Panc1 (cell line): ENCODE data around the gene POMGNT1. TPM values are rescaled to one million over a fixed set of nuclear protein-coding genes. Genes with fewer than 3 reads are reported as not detected.

Experiments
- ATAC-seq: fragments of 200-7000 bp; cut with Tn5 transposase; 2 replicates; pipeline ENCODE4 v1.9.1; 2020; ENCODE audit warnings: mild to moderate bottlenecking, moderate library complexity
- BruUV-seq: library from RNA; stranded (reverse); fragments of 400-500 nt; replicated peaks from 2 replicates; lab custom pipeline; 2021; lab: Mats Ljungman, UMichigan
- CTCF ChIA-PET: fragments of 300-600 bp; sonication (Branson Sonifier 250); formaldehyde crosslinking; loops from one replicate; lab custom pipeline; 2022; ENCODE audit warnings: antibody characterized with exemption; lab: Charles Lee
- POLR2A ChIA-PET: fragments of 300-600 bp; sonication (Branson Sonifier 250); formaldehyde crosslinking; loops from one replicate; lab custom pipeline; 2022; ENCODE audit warnings: antibody characterized with exemption; lab: Charles Lee
- DNase-seq: peaks from one replicate; pipeline ENCODE4 v3.0.0-alpha.2; 2010; ENCODE audit warnings: low read depth, low spot score
- H3K27ac ChIP-seq: 2 replicates; pipeline ENCODE4 v1.5.1; 2011; ENCODE audit warnings: mild to moderate bottlenecking, low read length, inconsistent platforms
- H3K27me3 ChIP-seq: fragments of 200-500 bp; sonication (Bioruptor generic); 2 replicates; pipeline ENCODE4 v1.6.0; 2014; ENCODE audit warnings: low read length, inconsistent platforms; ENCODE audit not compliant: control insufficient read depth, insufficient read depth
- H3K36me3 ChIP-seq: fragments of 200-500 bp; sonication (Bioruptor generic); 2 replicates; pipeline ENCODE4 v1.5.1; 2014; ENCODE audit warnings: inconsistent platforms, mild to moderate bottlenecking, low read length, moderate library complexity; ENCODE audit not compliant: control insufficient read depth, insufficient read depth
- H3K4me1 ChIP-seq: 2 replicates; pipeline ENCODE4 v1.5.1; 2011; ENCODE audit warnings: inconsistent platforms, mild to moderate bottlenecking, low read length, moderate library complexity; ENCODE audit not compliant: control insufficient read depth, insufficient read depth
- H3K4me3 ChIP-seq, 2 experiments: 2 replicates each; pipeline ENCODE4 v1.5.1; 2011 to 2012; ENCODE audit warnings: low read depth in 2 of 2, low read length in 2 of 2, mild to moderate bottlenecking in 2 of 2, inconsistent platforms in 1 of 2, moderate library complexity in 1 of 2
- H3K9me3 ChIP-seq: fragments of 200-500 bp; sonication (Bioruptor generic); 2 replicates; pipeline ENCODE4 v1.5.1; 2014; ENCODE audit warnings: low read depth, mild to moderate bottlenecking, inconsistent platforms, low read length, moderate library complexity; ENCODE audit not compliant: control insufficient read depth, insufficient read depth
- POLR2AphosphoS5 ChIP-seq: IDR thresholded peaks from 2 replicates; pipeline ENCODE4 v1.6.1; 2012; ENCODE audit warnings: mild to moderate bottlenecking, low read depth, low read length, moderate library complexity
- REST ChIP-seq, 2 experiments: IDR thresholded peaks; 2 replicates each; pipeline ENCODE4 v1.6.1; 2011 to 2012; ENCODE audit warnings: low read depth in 2 of 2, control low read depth in 1 of 2, low read length in 1 of 2, mild to moderate bottlenecking in 1 of 2, moderate library complexity in 1 of 2; ENCODE audit not compliant: insufficient read depth in 1 of 2
- SIN3A ChIP-seq: IDR thresholded peaks from 2 replicates; pipeline ENCODE4 v1.6.1; 2012; ENCODE audit warnings: low read depth, mild to moderate bottlenecking, low read length, moderate library complexity, borderline replicate concordance; ENCODE audit not compliant: insufficient read depth
- TCF7L2 ChIP-seq: IDR thresholded peaks from 2 replicates; pipeline ENCODE4 v1.6.1; 2011; ENCODE audit warnings: mild to moderate bottlenecking, low read depth, low read length, inconsistent platforms
- in situ Hi-C: cut with HindIII; loops from 2 replicates; pipeline ENCODE4 v1.10.0; 2016; ENCODE audit warnings: low sequenced_read_pairs, low pct_unique_long_range_greater_than_20kb
- intact Hi-C: fragments of 100-400 bp; cut with micrococcal nuclease; formaldehyde crosslinking; loops from one replicate; pipeline ENCODE4 v1.10.0; 2022; ENCODE audit not compliant: unreplicated experiment
- total RNA-seq: library from RNA; stranded (reverse); gene quantifications from one replicate; pipeline ENCODE4 v1.2.1, GENCODE V29; 2021; ENCODE audit not compliant: unreplicated experiment
- TF ChIP-seq, protein P1 (sequence below): fragments of 450-650 bp; IDR thresholded peaks from 2 replicates; pipeline ENCODE4 v1.5.1; 2017; ENCODE audit warnings: mild to moderate bottlenecking

POMGNT1 gene
- total RNA-seq, 1 experiment from 2014 or later = 178 TPM

GRCh38 chr1:46205141-46205540, 6.9 kb upstream of the POMGNT1 start:
- no peak for TF ChIP-seq SIN3A

GRCh38 chr1:46204406-46204742, 6.1 kb upstream of the POMGNT1 start:
- peak overlapping the region; percentile 67 for H3K27ac ChIP-seq
- BruUV-seq = no TSS peak
- H3K36me3 ChIP-seq = no peaks in the 10 kb centered on the region
- no peak for ATAC-seq
- peaks cover 8% of the 10 kb centered on the region for H3K4me1 ChIP-seq
- ChIA-PET POLR2A (no interaction called here), CTCF (no interaction called here)
- no peak for DNase-seq
- no peaks in the 10 kb centered on the region for H3K27me3 ChIP-seq
- intact Hi-C loops (no loop called here), in situ Hi-C loops (no loop called here)
- no peaks in the 10 kb centered on the region for H3K9me3 ChIP-seq
- H3K4me3 ChIP-seq = peak overlapping the region; percentile 58 to 76
- TF ChIP-seq, protein P1, sequence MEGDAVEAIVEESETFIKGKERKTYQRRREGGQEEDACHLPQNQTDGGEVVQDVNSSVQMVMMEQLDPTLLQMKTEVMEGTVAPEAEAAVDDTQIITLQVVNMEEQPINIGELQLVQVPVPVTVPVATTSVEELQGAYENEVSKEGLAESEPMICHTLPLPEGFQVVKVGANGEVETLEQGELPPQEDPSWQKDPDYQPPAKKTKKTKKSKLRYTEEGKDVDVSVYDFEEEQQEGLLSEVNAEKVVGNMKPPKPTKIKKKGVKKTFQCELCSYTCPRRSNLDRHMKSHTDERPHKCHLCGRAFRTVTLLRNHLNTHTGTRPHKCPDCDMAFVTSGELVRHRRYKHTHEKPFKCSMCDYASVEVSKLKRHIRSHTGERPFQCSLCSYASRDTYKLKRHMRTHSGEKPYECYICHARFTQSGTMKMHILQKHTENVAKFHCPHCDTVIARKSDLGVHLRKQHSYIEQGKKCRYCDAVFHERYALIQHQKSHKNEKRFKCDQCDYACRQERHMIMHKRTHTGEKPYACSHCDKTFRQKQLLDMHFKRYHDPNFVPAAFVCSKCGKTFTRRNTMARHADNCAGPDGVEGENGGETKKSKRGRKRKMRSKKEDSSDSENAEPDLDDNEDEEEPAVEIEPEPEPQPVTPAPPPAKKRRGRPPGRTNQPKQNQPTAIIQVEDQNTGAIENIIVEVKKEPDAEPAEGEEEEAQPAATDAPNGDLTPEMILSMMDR = no peak
- TF ChIP-seq POLR2AphosphoS5 (no peak), REST (IDR thresholded peaks at IDR 0.05; ENCODE audit: insufficient read depth in 1 of 2, low read depth in 2 of 2, low read length in 1 of 2) (no peak), SIN3A (no peak), TCF7L2 (no peak)

More at GRCh38 chr1:46205141-46205540, 6.9 kb upstream of the POMGNT1 start:
- ChIA-PET CTCF (no interaction called here), POLR2A (interaction anchor here (0.6 kb wide), 1 partner anchor 15 kb away, joined by 5 read pairs; no protein-coding TSS in a partner anchor)
- BruUV-seq = no TSS peak
- ATAC-seq (no peak), DNase-seq (no peak)
- intact Hi-C loops = no loop called here
- Histone ChIP-seq H3K4me1 (peaks cover 5% of the 10 kb centered on the region), H3K27me3 (no peaks in the 10 kb centered on the region), H3K27ac (no peak overlapping the region), H3K36me3 (no peaks in the 10 kb centered on the region), H3K4me3 (peak overlapping the region in 1 of 2 experiments; percentile 2; a peak in 1 of 4 replicates), H3K9me3 (no peaks in the 10 kb centered on the region)
- in situ Hi-C loops = no loop called here

GRCh38 chr1:46203738-46204405, 5.6 kb upstream of the POMGNT1 start:
- ChIA-PET POLR2A (interaction anchor here (0.5 to 0.6 kb wide), 2 partner anchors 43 to 118 kb away, joined by 5 to 10 read pairs; no protein-coding TSS in a partner anchor), CTCF (no interaction called here)
- TF ChIP-seq POLR2AphosphoS5 (no peak), SIN3A (no peak), TCF7L2 (no peak), REST (IDR thresholded peaks at IDR 0.05; ENCODE audit: insufficient read depth in 1 of 2, low read depth in 2 of 2, low read length in 1 of 2) (no peak)
- TF ChIP-seq, protein P1 = no peak
- ATAC-seq (peak; percentile 3; the same call in 1 of the 2 replicates), DNase-seq (no peak)
- in situ Hi-C loops = no loop called here
- intact Hi-C loops = no loop called here
- Histone ChIP-seq H3K4me1 (peaks cover 12% of the 10 kb centered on the region), H3K9me3 (no peaks in the 10 kb centered on the region), H3K4me3 (peak overlapping the region; percentile 58 to 76), H3K36me3 (no peaks in the 10 kb centered on the region), H3K27me3 (no peaks in the 10 kb centered on the region), H3K27ac (peak overlapping the region; percentile 67)
- no TSS peak for BruUV-seq
